A673 (cell line): ENCODE measurements around the gene ISCU. TPM values are rescaled to one million over a fixed set of nuclear protein-coding genes. Genes with fewer than 3 reads are reported as not detected.
"Not testable (repeated sequence)": the region's sequence is repeated elsewhere in the genome, so short reads cannot be mapped to it uniquely, and the experiment has no call there.

Experiments used
- BruUV-seq: library from RNA; stranded (reverse); fragments of 400-500 nt; replicated peaks from 2 replicates; lab custom pipeline; 2021; lab: Mats Ljungman, UMichigan
- CTCF ChIA-PET: fragments of 300-600 bp; sonication (Branson Sonifier 250); formaldehyde crosslinking; loops from one replicate; lab custom pipeline; 2022; ENCODE audit warnings: antibody characterized with exemption; lab: Charles Lee
- POLR2A ChIA-PET: fragments of 300-600 bp; sonication (Branson Sonifier 250); formaldehyde crosslinking; loops from one replicate; lab custom pipeline; 2022; ENCODE audit warnings: antibody characterized with exemption; ENCODE audit not compliant: low non-redundant PET; lab: Charles Lee
- DNase-seq: peaks from one replicate; pipeline ENCODE4 v3.0.0-alpha.2; 2015; ENCODE audit warnings: low spot score
- H3K27ac ChIP-seq: fragments of 200-600 bp; sonication (generic); 2 replicates; pipeline ENCODE4 v1.5.1; 2016; ENCODE audit warnings: mixed run types, low read depth, mild to moderate bottlenecking, mixed read lengths, antibody characterized with exemption, low read length; ENCODE audit not compliant: poor library complexity, severe bottlenecking
- H3K27me3 ChIP-seq: fragments of 200-600 bp; sonication (generic); replicated peaks from 2 replicates; pipeline ENCODE4 v1.6.1; 2017; ENCODE audit warnings: mixed run types, low read depth, mild to moderate bottlenecking, mixed read lengths, antibody characterized with exemption, low read length; ENCODE audit not compliant: insufficient read depth, poor library complexity
- H3K36me3 ChIP-seq: fragments of 200-600 bp; sonication (generic); 2 replicates; pipeline ENCODE4 v1.6.1; 2016; ENCODE audit warnings: mixed run types, mild to moderate bottlenecking, mixed read lengths, antibody characterized with exemption, low read length; ENCODE audit not compliant: insufficient read depth, poor library complexity, severe bottlenecking
- H3K4me1 ChIP-seq: fragments of 200-600 bp; sonication (generic); 2 replicates; pipeline ENCODE4 v1.6.1; 2017; ENCODE audit warnings: mixed run types, mild to moderate bottlenecking, mixed read lengths, antibody characterized with exemption, low read length; ENCODE audit not compliant: insufficient read depth, poor library complexity, severe bottlenecking
- H3K4me3 ChIP-seq: fragments of 200-600 bp; sonication (generic); 2 replicates; pipeline ENCODE4 v1.5.1; 2016; ENCODE audit warnings: low read depth, mixed run types, mild to moderate bottlenecking, mixed read lengths, low read length; ENCODE audit not compliant: poor library complexity, severe bottlenecking
- H3K9me3 ChIP-seq: fragments of 200-600 bp; sonication (generic); 2 replicates; pipeline ENCODE4 v1.6.1; 2016; ENCODE audit warnings: mixed run types, low read depth, mild to moderate bottlenecking, mixed read lengths, antibody characterized with exemption, low read length; ENCODE audit not compliant: poor library complexity, severe bottlenecking
- CTCF ChIP-seq: fragments of 300-800, 200-600 bp; sonication (generic); conservative IDR thresholded peaks from 2 replicates; pipeline ENCODE4 v1.5.1; 2017; ENCODE audit warnings: low read depth, mild to moderate bottlenecking, antibody characterized with exemption, low read length, moderate library complexity, mixed read lengths
- EZH2 ChIP-seq: fragments of 200-600 bp; sonication (generic); IDR thresholded peaks from 2 replicates; pipeline ENCODE4 v1.6.1; 2017; ENCODE audit warnings: borderline replicate concordance, low read depth, mild to moderate bottlenecking, mixed read lengths, antibody characterized with exemption, low read length; ENCODE audit not compliant: poor library complexity, severe bottlenecking
- intact Hi-C: fragments of 100-400 bp; cut with micrococcal nuclease; formaldehyde crosslinking; loops from one replicate; pipeline ENCODE4 v1.10.0; 2022; ENCODE audit not compliant: unreplicated experiment
- total RNA-seq: library from RNA; stranded (reverse); gene quantifications from 2 replicates; pipeline ENCODE4 v1.2.3, GENCODE V29; 2021

ISCU gene
- total RNA-seq, 1 experiment from 2014 or later: 73.4 TPM

GRCh38 chr12:108589840-108590229 lies 27.4 kb downstream of the ISCU start:
- TF ChIP-seq EZH2: no peak
- no peak for TF ChIP-seq CTCF
- Histone ChIP-seq H3K9me3 (no peaks in the 10 kb centered on the region), H3K36me3 (no peaks in the 10 kb centered on the region), H3K4me1 (peaks cover 11% of the 10 kb centered on the region), H3K4me3 (no peak overlapping the region), H3K27me3 (no peaks in the 10 kb centered on the region), H3K27ac (no peak overlapping the region)
- intact Hi-C loops: no loop called here
- POLR2A ChIA-PET: no interaction called here
- CTCF ChIA-PET: no interaction called here
- DNase-seq: no peak
- BruUV-seq: no TSS peak

- H3K4me3 ChIP-seq, intact Hi-C loops, POLR2A ChIA-PET, H3K27ac ChIP-seq, CTCF ChIA-PET, H3K9me3 ChIP-seq, H3K36me3 ChIP-seq, BruUV-seq, DNase-seq, H3K27me3 ChIP-seq: not testable (repeated sequence)
- peaks cover 11% of the 10 kb centered on the region for H3K4me1 ChIP-seq
These were observed 28.1 kb downstream of the ISCU start for GRCh38 chr12:108590463-108590862.

GRCh38 chr12:108591267-108591980 lies 29.0 kb downstream of the ISCU start:
- no peaks in the 10 kb centered on the region for H3K9me3 ChIP-seq
- CTCF ChIA-PET: no interaction called here
- H3K4me1 ChIP-seq: peaks cover 11% of the 10 kb centered on the region
- TF ChIP-seq EZH2 (no peak), CTCF (no peak)
- no peak for DNase-seq
- no peak overlapping the region for H3K4me3 ChIP-seq
- POLR2A ChIA-PET: no interaction called here
- no TSS peak for BruUV-seq
- no peak overlapping the region for H3K27ac ChIP-seq
- intact Hi-C loops: no loop called here
- H3K36me3 ChIP-seq: no peaks in the 10 kb centered on the region
- no peaks in the 10 kb centered on the region for H3K27me3 ChIP-seq
